ENCODE results near the gene LRP1. TPM values are rescaled to one million over a fixed set of nuclear protein-coding genes. Genes with fewer than 3 reads are reported as not detected.

Gene LRP1
- total and polyA plus RNA-seq, 2 of the 13 experiments (the other 11 are each of a cell fraction or from before 2014, with no cell fraction given): 14.7 to 30.8 TPM

DNA sequence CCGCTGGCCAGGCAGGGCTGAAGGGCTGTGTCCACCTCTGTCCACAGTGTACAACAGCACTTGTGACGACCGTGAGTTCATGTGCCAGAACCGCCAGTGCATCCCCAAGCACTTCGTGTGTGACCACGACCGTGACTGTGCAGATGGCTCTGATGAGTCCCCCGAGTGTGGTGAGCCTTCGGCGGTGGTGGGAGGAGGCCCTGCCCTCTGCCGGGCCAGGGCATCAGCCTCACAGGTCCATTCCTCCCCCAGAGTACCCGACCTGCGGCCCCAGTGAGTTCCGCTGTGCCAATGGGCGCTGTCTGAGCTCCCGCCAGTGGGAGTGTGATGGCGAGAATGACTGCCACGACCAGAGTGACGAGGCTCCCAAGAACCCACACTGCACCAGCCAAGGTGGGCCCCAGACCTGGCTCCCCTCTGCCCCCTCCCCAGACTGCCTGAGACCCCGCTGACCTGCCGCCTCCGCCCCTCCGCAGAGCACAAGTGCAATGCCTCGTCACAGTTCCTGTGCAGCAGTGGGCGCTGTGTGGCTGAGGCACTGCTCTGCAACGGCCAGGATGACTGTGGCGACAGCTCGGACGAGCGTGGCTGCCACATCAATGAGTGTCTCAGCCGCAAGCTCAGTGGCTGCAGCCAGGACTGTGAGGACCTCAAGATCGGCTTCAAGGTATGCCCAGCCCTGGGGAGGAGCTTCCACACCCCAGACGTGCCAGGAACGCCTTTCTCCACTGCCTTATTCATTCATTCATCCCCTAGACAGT lies 67.5 kb downstream of the LRP1 start:
- intact Hi-C loops (cut with micrococcal nuclease; ENCODE audit: unreplicated experiment) (no loop called here), in situ Hi-C loops (cut with HindIII; ENCODE audit: extremely low pct_ligation_motif_present, low pct_unique_long_range_greater_than_20kb) (no loop called here)
- TF ChIP-seq SMAD3 (CRISPR knock-in tag; IDR thresholded peaks at IDR 0.05): no peak
- TF ChIP-seq CHD2 (IDR thresholded peaks at IDR 0.05; ENCODE audit: low read depth, low read length): no peak
- TF ChIP-seq AGO2 (optimal IDR thresholded peaks at IDR 0.05; ENCODE audit: low read depth, low read length): peak; percentile 40
- TF ChIP-seq, protein P1, sequence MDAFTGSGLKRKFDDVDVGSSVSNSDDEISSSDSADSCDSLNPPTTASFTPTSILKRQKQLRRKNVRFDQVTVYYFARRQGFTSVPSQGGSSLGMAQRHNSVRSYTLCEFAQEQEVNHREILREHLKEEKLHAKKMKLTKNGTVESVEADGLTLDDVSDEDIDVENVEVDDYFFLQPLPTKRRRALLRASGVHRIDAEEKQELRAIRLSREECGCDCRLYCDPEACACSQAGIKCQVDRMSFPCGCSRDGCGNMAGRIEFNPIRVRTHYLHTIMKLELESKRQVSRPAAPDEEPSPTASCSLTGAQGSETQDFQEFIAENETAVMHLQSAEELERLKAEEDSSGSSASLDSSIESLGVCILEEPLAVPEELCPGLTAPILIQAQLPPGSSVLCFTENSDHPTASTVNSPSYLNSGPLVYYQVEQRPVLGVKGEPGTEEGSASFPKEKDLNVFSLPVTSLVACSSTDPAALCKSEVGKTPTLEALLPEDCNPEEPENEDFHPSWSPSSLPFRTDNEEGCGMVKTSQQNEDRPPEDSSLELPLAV (CRISPR knock-in tag; conservative IDR thresholded peaks at IDR 0.05; ENCODE audit: low read depth): no peak
- WGBS (ENCODE audit: low lambda C conversion rate): 90% methylated on average over 6 of the region's 34 CpGs
- Histone ChIP-seq H4K20me1 (ENCODE audit: insufficient read depth, low read length) (no peaks in the 10 kb centered on the region), H3K4me3 (replicated peaks in 1 of 3; ENCODE audit: insufficient read depth in 1 of 3, low read depth in 2 of 3, low read length in 3 of 3) (no peak overlapping the region), H3K27ac (ENCODE audit: extremely low read length, insufficient read depth, low read length) (no peak overlapping the region), H3K9ac (ENCODE audit: insufficient read depth, low read depth, low read length) (no peak overlapping the region), H3K36me3 (replicated peaks in 1 of 2; ENCODE audit: control insufficient read depth in 1 of 2, insufficient read depth in 2 of 2, low read length in 2 of 2) (peaks cover 80 to 97% of the 10 kb centered on the region in 2 experiments), H3K4me2 (ENCODE audit: low read depth, low read length) (no peak overlapping the region), H3K27me3 (ENCODE audit: control insufficient read depth in 1 of 2, insufficient read depth in 2 of 2, low read length in 2 of 2) (no peaks in the 10 kb centered on the region), H3K4me1 (ENCODE audit: insufficient read depth, low read length) (no peaks in the 10 kb centered on the region), H2AFZ (ENCODE audit: low read length) (no peak overlapping the region), H3K79me2 (ENCODE audit: insufficient read depth, low read length) (no peaks in the 10 kb centered on the region), H3K9me3 (ENCODE audit: low read length) (no peaks in the 10 kb centered on the region)
- no TSS peak for BruUV-seq (replicated peaks)
- POLR2A ChIA-PET: interaction anchor here (1.1 kb wide), 1 partner anchor 68 kb away, joined by 3 read pairs; the partner anchor contains the start of gene LRP1
- CTCF ChIA-PET (ENCODE audit: low intra/inter-chr PET ratio, low total read pairs): no interaction called here
- FAIRE-seq (no peak), ATAC-seq (no peak), DNase-seq (ENCODE audit: low spot score) (no peak)

DNA sequence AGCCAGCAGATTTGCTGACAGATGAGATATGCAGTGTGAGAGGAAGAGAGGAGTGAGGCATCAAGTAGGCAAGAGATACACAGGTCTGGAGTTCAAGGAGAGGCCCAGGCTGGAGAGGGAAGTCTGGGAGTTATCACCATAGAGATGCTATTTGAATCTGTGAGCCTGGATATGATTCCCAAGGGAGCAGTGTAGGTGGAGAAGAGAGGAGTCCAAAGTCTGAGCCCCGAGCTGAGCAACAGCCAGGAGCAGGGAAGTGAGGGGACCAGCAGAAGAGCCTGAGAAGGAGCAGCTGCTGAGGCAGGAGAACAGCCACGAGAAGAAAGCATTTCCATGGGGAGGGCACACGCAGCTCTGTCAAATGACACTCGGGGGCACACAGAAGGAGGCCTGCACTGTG lies 68.2 kb downstream of the LRP1 start:
- in situ Hi-C loops (cut with HindIII; ENCODE audit: extremely low pct_ligation_motif_present, low pct_unique_long_range_greater_than_20kb) (no loop called here), intact Hi-C loops (cut with micrococcal nuclease; ENCODE audit: unreplicated experiment) (no loop called here)
- Histone ChIP-seq H3K4me2 (ENCODE audit: low read depth, low read length) (no peak overlapping the region), H3K27me3 (ENCODE audit: control insufficient read depth in 1 of 2, insufficient read depth in 2 of 2, low read length in 2 of 2) (no peaks in the 10 kb centered on the region), H3K27ac (ENCODE audit: extremely low read length, insufficient read depth, low read length) (no peak overlapping the region), H4K20me1 (ENCODE audit: insufficient read depth, low read length) (no peaks in the 10 kb centered on the region), H2AFZ (ENCODE audit: low read length) (no peak overlapping the region), H3K4me3 (replicated peaks in 1 of 3; ENCODE audit: insufficient read depth in 1 of 3, low read depth in 2 of 3, low read length in 3 of 3) (no peak overlapping the region), H3K9ac (ENCODE audit: insufficient read depth, low read depth, low read length) (no peak overlapping the region), H3K79me2 (ENCODE audit: insufficient read depth, low read length) (no peaks in the 10 kb centered on the region), H3K4me1 (ENCODE audit: insufficient read depth, low read length) (no peaks in the 10 kb centered on the region), H3K9me3 (ENCODE audit: low read length) (no peaks in the 10 kb centered on the region), H3K36me3 (replicated peaks in 1 of 2; ENCODE audit: control insufficient read depth in 1 of 2, insufficient read depth in 2 of 2, low read length in 2 of 2) (peaks cover 80 to 97% of the 10 kb centered on the region in 2 experiments)
- CTCF ChIA-PET (ENCODE audit: low intra/inter-chr PET ratio, low total read pairs): no interaction called here
- DNase-seq (ENCODE audit: low spot score) (no peak), ATAC-seq (no peak), FAIRE-seq (no peak)
- TF ChIP-seq ZNF720 (CRISPR knock-in tag; IDR thresholded peaks at IDR 0.05) (no peak), KLF9 (CRISPR knock-in tag; IDR thresholded peaks at IDR 0.05; ENCODE audit: low read depth) (no peak), ATRX (CRISPR knock-in tag; IDR thresholded peaks at IDR 0.05; ENCODE audit: borderline replicate concordance) (no peak), POLR2A (IDR thresholded peaks at IDR 0.05; ENCODE audit: insufficient read depth in 1 of 2, low read depth in 2 of 2, low read length in 2 of 2) (0 out of 4 replicates have a peak, but pooled peaks of 1 of the 2 experiments have one; percentile 26), NCOR1 (IDR thresholded peaks at IDR 0.05; ENCODE audit: borderline replicate concordance, low read length) (no peak), PTBP1 (IDR thresholded peaks at IDR 0.05; ENCODE audit: low read depth, low read length, poor library complexity, severe bottlenecking) (no peak), MAFK (conservative IDR thresholded peaks at IDR 0.05 in 1 of 2, IDR thresholded peaks at IDR 0.05 in 1 of 2; ENCODE audit: low read length in 2 of 2) (peak; percentile 14 to 52; a peak in 1 of 4 replicates), YY1 (IDR thresholded peaks at IDR 0.05; ENCODE audit: insufficient read depth, insufficient replicate concordance, low read depth, low read length) (no peak), MAFF (IDR thresholded peaks at IDR 0.05; ENCODE audit: low read depth, low read length) (0 out of 2 replicates have a peak, but pooled peaks have one; percentile 12)
- TF ChIP-seq, protein P2, sequence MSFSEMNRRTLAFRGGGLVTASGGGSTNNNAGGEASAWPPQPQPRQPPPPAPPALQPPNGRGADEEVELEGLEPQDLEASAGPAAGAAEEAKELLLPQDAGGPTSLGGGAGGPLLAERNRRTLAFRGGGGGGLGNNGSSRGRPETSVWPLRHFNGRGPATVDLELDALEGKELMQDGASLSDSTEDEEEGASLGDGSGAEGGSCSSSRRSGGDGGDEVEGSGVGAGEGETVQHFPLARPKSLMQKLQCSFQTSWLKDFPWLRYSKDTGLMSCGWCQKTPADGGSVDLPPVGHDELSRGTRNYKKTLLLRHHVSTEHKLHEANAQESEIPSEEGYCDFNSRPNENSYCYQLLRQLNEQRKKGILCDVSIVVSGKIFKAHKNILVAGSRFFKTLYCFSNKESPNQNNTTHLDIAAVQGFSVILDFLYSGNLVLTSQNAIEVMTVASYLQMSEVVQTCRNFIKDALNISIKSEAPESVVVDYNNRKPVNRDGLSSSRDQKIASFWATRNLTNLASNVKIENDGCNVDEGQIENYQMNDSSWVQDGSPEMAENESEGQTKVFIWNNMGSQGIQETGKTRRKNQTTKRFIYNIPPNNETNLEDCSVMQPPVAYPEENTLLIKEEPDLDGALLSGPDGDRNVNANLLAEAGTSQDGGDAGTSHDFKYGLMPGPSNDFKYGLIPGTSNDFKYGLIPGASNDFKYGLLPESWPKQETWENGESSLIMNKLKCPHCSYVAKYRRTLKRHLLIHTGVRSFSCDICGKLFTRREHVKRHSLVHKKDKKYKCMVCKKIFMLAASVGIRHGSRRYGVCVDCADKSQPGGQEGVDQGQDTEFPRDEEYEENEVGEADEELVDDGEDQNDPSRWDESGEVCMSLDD (CRISPR knock-in tag; IDR thresholded peaks at IDR 0.05; ENCODE audit: borderline replicate concordance): no peak
- POLR2A ChIA-PET: interaction anchor here (1.1 kb wide), 1 partner anchor 68 kb away, joined by 3 read pairs; the partner anchor contains the start of gene LRP1
- 77% methylated on average over 2 of the region's 4 CpGs for WGBS (ENCODE audit: low lambda C conversion rate)
- TSS peak; percentile 25 for BruUV-seq (replicated peaks)

All from HepG2 (cell line).